MV-4-11 (cell line): ENCODE data around the gene HSPA12A.
A peak's percentile ranks its signal among the peaks of the same experiment; 100 is the strongest.

Experiments
- DNase-seq: peaks from one replicate; lab custom pipeline; 2025; lab: John Stamatoyannopoulos, UW

HSPA12A gene

GRCh38 chr10:116742367-116743265, at the start of gene HSPA12A:
TSS of gene HSPA12A (minus strand) at chr10:116742566. CDS start at chr10:116742469, 97 bp downstream.
- no peak for DNase-seq

GRCh38 chr10:116791241-116791640, 48.9 kb upstream of the HSPA12A start:
- no peak for DNase-seq

GRCh38 chr10:116787893-116788665, 45.7 kb upstream of the HSPA12A start:
- DNase-seq: peak; percentile 23

- peak; percentile 19 for DNase-seq
Measured at GRCh38 chr10:116787053-116787659, 44.8 kb upstream of the HSPA12A start.

GRCh38 chr10:116785867-116786266, 43.5 kb upstream of the HSPA12A start:
- no peak for DNase-seq

GRCh38 chr10:116785282-116785681, 42.9 kb upstream of the HSPA12A start:
- DNase-seq: no peak

GRCh38 chr10:116784651-116785050, 42.3 kb upstream of the HSPA12A start:
- DNase-seq: no peak

- DNase-seq: no peak
Measured at GRCh38 chr10:116784035-116784434, 41.7 kb upstream of the HSPA12A start.

- no peak for DNase-seq
Measured at GRCh38 chr10:116783011-116783655, 40.8 kb upstream of the HSPA12A start.

GRCh38 chr10:116781370-116781884, 39.1 kb upstream of the HSPA12A start:
- no peak for DNase-seq

- no peak for DNase-seq
Measured at GRCh38 chr10:116780691-116781205, 38.4 kb upstream of the HSPA12A start.

- DNase-seq: no peak
Measured at GRCh38 chr10:116779076-116779687, 36.8 kb upstream of the HSPA12A start.

- DNase-seq: no peak
Measured at GRCh38 chr10:116777006-116777405, 34.6 kb upstream of the HSPA12A start.

GRCh38 chr10:116775488-116776400, 33.4 kb upstream of the HSPA12A start:
- no peak for DNase-seq

GRCh38 chr10:116774728-116775151, 32.4 kb upstream of the HSPA12A start:
- DNase-seq: no peak

- DNase-seq: no peak
Measured at GRCh38 chr10:116772909-116773705, 30.7 kb upstream of the HSPA12A start.

GRCh38 chr10:116771959-116772585, 29.7 kb upstream of the HSPA12A start:
- DNase-seq: no peak

GRCh38 chr10:116771101-116771958, 29.0 kb upstream of the HSPA12A start:
- no peak for DNase-seq
